Liver (tissue), 9 donors: ENCODE measurements around the gene PELI3. TPM values are rescaled to one million over a fixed set of nuclear protein-coding genes. Genes with fewer than 3 reads are reported as not detected.

ENCODE experiments used
- DNase-seq: peaks from one replicate; pipeline ENCODE4 v3.0.0-alpha.2; 2017; ENCODE audit warnings: low spot score
- H3K27ac ChIP-seq, 2 donors: one replicate each; pipeline ENCODE4 v1.7.0; 2013; ENCODE audit warnings: inconsistent platforms in 2 of 2, low read length in 2 of 2, control low read depth in 1 of 2, low read depth in 1 of 2, mild to moderate bottlenecking in 1 of 2
- H3K27me3 ChIP-seq, 4 donors: one replicate each; pipeline versions ENCODE4 v1.6.1 to v1.7.0; 2013; ENCODE audit warnings: low read length in 3 of 4, inconsistent platforms in 1 of 4, mild to moderate bottlenecking in 1 of 4, moderate library complexity in 1 of 4; ENCODE audit not compliant: control insufficient read depth in 4 of 4, insufficient read depth in 4 of 4
- H3K36me3 ChIP-seq, 4 donors: one replicate each; pipeline versions ENCODE4 v1.6.1 to v1.7.0; 2013; ENCODE audit warnings: low read length in 3 of 4, mild to moderate bottlenecking in 3 of 4, low read depth in 1 of 4, moderate library complexity in 1 of 4; ENCODE audit not compliant: control insufficient read depth in 4 of 4, insufficient read depth in 3 of 4
- H3K4me1 ChIP-seq, 4 donors: one replicate each; pipeline versions ENCODE4 v1.6.1 to v1.7.0; 2013; ENCODE audit warnings: low read length in 3 of 4, mild to moderate bottlenecking in 3 of 4, moderate library complexity in 1 of 4; ENCODE audit not compliant: control insufficient read depth in 4 of 4, insufficient read depth in 4 of 4
- H3K4me3 ChIP-seq, 3 donors: one replicate each; pipeline versions ENCODE4 v1.6.1 to v1.7.0; 2013; ENCODE audit warnings: low read length in 3 of 3, control low read depth in 1 of 3, low read depth in 1 of 3, mild to moderate bottlenecking in 1 of 3
- H3K9ac ChIP-seq, 2 donors: one replicate each; pipeline ENCODE4 v1.7.0; 2013; ENCODE audit warnings: low read length in 2 of 2, mild to moderate bottlenecking in 2 of 2, moderate library complexity in 2 of 2, control low read depth in 1 of 2, low read depth in 1 of 2
- H3K9me3 ChIP-seq, 4 donors: one replicate each; pipeline versions ENCODE4 v1.6.1 to v1.7.0; 2013; ENCODE audit warnings: low read length in 3 of 4; ENCODE audit not compliant: control insufficient read depth in 4 of 4
- EGR1 ChIP-seq, 2 donors: IDR thresholded peaks; 2 replicates each; pipeline ENCODE4 v1.6.1; 2016 to 2018; ENCODE audit warnings: antibody characterized with exemption in 2 of 2, low read depth in 2 of 2
- FOXA1 ChIP-seq: IDR thresholded peaks from 2 replicates; pipeline ENCODE4 v1.6.1; 2016; ENCODE audit warnings: antibody characterized with exemption
- FOXA2 ChIP-seq: IDR thresholded peaks from 2 replicates; pipeline ENCODE4 v1.6.1; 2016; ENCODE audit warnings: antibody characterized with exemption
- GABPA ChIP-seq, 2 donors: IDR thresholded peaks in 1 of 2; conservative IDR thresholded peaks in 1 of 2; 2 replicates each; pipeline ENCODE4 v1.6.1; 2016; ENCODE audit warnings: antibody characterized with exemption in 2 of 2, mild to moderate bottlenecking in 1 of 2, moderate library complexity in 1 of 2
- HNF4A ChIP-seq, 2 donors: conservative IDR thresholded peaks; 2 replicates each; pipeline ENCODE4 v1.6.1; 2016; ENCODE audit warnings: antibody characterized with exemption in 2 of 2, mild to moderate bottlenecking in 2 of 2
- HNF4G ChIP-seq: IDR thresholded peaks from 2 replicates; pipeline ENCODE4 v1.6.1; 2016; ENCODE audit warnings: antibody characterized with exemption
- JUND ChIP-seq, 2 donors: IDR thresholded peaks; 2 replicates each; pipeline ENCODE4 v1.6.1; 2016; ENCODE audit warnings: antibody characterized with exemption in 2 of 2
- NR2F2 ChIP-seq: IDR thresholded peaks from 2 replicates; pipeline ENCODE4 v1.6.1; 2016; ENCODE audit warnings: antibody characterized with exemption
- RAD21 ChIP-seq, 2 donors: IDR thresholded peaks; 2 replicates each; pipeline ENCODE4 v1.6.1; 2016; ENCODE audit warnings: antibody characterized with exemption in 2 of 2, mild to moderate bottlenecking in 2 of 2
- SP1 ChIP-seq: IDR thresholded peaks from 2 replicates; pipeline ENCODE4 v1.6.1; 2018; ENCODE audit warnings: antibody characterized with exemption, mild to moderate bottlenecking
- TAF1 ChIP-seq: conservative IDR thresholded peaks from 2 replicates; pipeline ENCODE4 v1.6.1; 2016; ENCODE audit warnings: antibody characterized with exemption, mild to moderate bottlenecking
- YY1 ChIP-seq: IDR thresholded peaks from 2 replicates; pipeline ENCODE4 v1.6.1; 2016; ENCODE audit warnings: antibody characterized with exemption, mild to moderate bottlenecking
- WGBS: extraction: QIAGEN DNeasy Blood & Tissue Kit; methylation state at CpG from one replicate; pipeline ENCODE4 v1.1.7; 2013; 5-methylcytosine and 5-hydroxymethylcytosine counted together
- polyA plus RNA-seq, 2 donors: library from polyadenylated mRNA; stranded (reverse) in 1 of 2; unstranded in 1 of 2; fragments of 200-250 nt in 1 of 2; fragments of >200 nt in 1 of 2; fragmentation: Nextera tagmentation in 1 of 2; extraction: Ambion mirVana in 1 of 2; gene quantifications; one replicate each; pipeline versions ENCODE4 v1.2.1 to v1.2.3, GENCODE V29; 2013 to 2015
- total RNA-seq, 2 donors: library from RNA; depleted of rRNA; stranded (reverse); fragments of >200 nt; gene quantifications; one replicate each; pipeline ENCODE4 v1.2.3, GENCODE V29; 2014
- TF ChIP-seq, protein P1 (sequence below): IDR thresholded peaks from 2 replicates; pipeline ENCODE4 v1.6.1; 2016; ENCODE audit warnings: antibody characterized with exemption, mild to moderate bottlenecking
- TF ChIP-seq, protein P2 (sequence below): IDR thresholded peaks from 2 replicates; pipeline ENCODE4 v1.6.1; 2016; ENCODE audit warnings: antibody characterized with exemption
- TF ChIP-seq, protein P3 (sequence below): IDR thresholded peaks from 2 replicates; pipeline ENCODE4 v1.6.1; 2016; ENCODE audit warnings: antibody characterized with exemption
- TF ChIP-seq, protein P4 (sequence below): IDR thresholded peaks from 2 replicates; pipeline ENCODE4 v1.6.1; 2016; ENCODE audit warnings: antibody characterized with exemption
- TF ChIP-seq, protein P5 (sequence below): fragments of 150-350 bp; IDR thresholded peaks from 2 replicates; pipeline ENCODE4 v1.5.1; 2017; ENCODE audit warnings: improper control_type of control experiment, low read depth, low read length; ENCODE audit not compliant: missing input control
- donor health status: healthy.
- donor health status: healthy.
- donor health status: healthy.
- donor health status: healthy.
- donor health status: healthy.

Gene PELI3
- total and polyA plus RNA-seq, 4 donors = 1.7 to 5.4 (median 2.1) TPM

DNA sequence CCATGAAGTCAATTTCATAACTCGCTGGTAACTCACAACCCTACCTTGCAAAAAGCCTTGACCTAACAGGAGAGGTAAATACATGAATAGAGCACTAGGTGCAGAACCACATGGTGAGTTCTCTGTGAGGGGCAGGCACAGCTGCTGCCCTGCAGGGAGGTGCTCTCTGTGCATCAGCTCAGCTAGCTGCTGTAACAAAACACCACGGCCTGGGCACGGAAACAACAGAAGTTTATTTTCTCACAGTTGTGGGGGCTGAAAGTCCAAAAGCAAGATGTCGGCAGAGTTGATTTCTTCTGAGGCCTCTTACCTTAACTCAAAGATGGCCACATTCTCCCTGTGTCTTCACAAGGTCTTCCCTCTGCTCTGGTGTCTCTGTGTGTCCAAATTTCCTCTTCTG lies 15.0 kb upstream of the PELI3 start:
- Histone ChIP-seq H3K9ac (no peak overlapping the region), H3K4me1 (no peaks in the 10 kb centered on the region), H3K4me3 (no peak overlapping the region), H3K36me3 (no peaks in the 10 kb centered on the region), H3K9me3 (no peaks in the 10 kb centered on the region), H3K27ac (no peak overlapping the region), H3K27me3 (peaks cover 0 to 2% (median 0%) of the 10 kb centered on the region in 4 donors)
- TF ChIP-seq RAD21 (IDR thresholded peaks at IDR 0.05) = no peak
- no peak for TF ChIP-seq GABPA (IDR thresholded peaks at IDR 0.05 in 1 of 2, conservative IDR thresholded peaks at IDR 0.05 in 1 of 2)
- TF ChIP-seq TAF1 = no peak
- TF ChIP-seq, protein P1, sequence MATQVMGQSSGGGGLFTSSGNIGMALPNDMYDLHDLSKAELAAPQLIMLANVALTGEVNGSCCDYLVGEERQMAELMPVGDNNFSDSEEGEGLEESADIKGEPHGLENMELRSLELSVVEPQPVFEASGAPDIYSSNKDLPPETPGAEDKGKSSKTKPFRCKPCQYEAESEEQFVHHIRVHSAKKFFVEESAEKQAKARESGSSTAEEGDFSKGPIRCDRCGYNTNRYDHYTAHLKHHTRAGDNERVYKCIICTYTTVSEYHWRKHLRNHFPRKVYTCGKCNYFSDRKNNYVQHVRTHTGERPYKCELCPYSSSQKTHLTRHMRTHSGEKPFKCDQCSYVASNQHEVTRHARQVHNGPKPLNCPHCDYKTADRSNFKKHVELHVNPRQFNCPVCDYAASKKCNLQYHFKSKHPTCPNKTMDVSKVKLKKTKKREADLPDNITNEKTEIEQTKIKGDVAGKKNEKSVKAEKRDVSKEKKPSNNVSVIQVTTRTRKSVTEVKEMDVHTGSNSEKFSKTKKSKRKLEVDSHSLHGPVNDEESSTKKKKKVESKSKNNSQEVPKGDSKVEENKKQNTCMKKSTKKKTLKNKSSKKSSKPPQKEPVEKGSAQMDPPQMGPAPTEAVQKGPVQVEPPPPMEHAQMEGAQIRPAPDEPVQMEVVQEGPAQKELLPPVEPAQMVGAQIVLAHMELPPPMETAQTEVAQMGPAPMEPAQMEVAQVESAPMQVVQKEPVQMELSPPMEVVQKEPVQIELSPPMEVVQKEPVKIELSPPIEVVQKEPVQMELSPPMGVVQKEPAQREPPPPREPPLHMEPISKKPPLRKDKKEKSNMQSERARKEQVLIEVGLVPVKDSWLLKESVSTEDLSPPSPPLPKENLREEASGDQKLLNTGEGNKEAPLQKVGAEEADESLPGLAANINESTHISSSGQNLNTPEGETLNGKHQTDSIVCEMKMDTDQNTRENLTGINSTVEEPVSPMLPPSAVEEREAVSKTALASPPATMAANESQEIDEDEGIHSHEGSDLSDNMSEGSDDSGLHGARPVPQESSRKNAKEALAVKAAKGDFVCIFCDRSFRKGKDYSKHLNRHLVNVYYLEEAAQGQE = no peak
- TF ChIP-seq, protein P2, sequence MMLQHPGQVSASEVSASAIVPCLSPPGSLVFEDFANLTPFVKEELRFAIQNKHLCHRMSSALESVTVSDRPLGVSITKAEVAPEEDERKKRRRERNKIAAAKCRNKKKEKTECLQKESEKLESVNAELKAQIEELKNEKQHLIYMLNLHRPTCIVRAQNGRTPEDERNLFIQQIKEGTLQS = no peak
- TF ChIP-seq, protein P3, sequence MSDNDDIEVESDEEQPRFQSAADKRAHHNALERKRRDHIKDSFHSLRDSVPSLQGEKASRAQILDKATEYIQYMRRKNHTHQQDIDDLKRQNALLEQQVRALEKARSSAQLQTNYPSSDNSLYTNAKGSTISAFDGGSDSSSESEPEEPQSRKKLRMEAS = no peak
- TF ChIP-seq, protein P4, sequence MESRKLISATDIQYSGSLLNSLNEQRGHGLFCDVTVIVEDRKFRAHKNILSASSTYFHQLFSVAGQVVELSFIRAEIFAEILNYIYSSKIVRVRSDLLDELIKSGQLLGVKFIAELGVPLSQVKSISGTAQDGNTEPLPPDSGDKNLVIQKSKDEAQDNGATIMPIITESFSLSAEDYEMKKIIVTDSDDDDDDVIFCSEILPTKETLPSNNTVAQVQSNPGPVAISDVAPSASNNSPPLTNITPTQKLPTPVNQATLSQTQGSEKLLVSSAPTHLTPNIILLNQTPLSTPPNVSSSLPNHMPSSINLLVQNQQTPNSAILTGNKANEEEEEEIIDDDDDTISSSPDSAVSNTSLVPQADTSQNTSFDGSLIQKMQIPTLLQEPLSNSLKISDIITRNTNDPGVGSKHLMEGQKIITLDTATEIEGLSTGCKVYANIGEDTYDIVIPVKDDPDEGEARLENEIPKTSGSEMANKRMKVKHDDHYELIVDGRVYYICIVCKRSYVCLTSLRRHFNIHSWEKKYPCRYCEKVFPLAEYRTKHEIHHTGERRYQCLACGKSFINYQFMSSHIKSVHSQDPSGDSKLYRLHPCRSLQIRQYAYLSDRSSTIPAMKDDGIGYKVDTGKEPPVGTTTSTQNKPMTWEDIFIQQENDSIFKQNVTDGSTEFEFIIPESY = no peak
- DNase-seq = no peak
- 78% methylated on average over 4 of the region's 4 CpGs for WGBS

DNA sequence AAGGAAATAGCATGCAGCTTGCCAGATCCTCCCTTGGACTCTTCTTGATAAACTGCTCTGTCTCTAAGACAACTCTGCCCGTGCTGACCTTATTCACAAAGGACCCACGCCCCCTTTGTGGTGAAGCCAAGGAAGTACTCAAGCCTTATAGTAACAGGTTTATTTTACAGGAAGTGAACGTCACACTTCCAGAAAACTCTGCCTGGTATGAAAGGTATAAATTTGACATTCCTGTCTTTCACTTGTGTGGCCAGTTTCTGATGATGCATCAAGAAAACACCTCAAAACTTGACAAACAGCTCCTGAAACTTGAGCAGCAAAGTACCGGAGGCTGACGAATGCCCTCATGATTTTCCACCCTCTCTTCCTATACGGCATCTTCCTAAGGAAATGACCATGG lies 12.5 kb upstream of the PELI3 start:
- TF ChIP-seq, protein P5, sequence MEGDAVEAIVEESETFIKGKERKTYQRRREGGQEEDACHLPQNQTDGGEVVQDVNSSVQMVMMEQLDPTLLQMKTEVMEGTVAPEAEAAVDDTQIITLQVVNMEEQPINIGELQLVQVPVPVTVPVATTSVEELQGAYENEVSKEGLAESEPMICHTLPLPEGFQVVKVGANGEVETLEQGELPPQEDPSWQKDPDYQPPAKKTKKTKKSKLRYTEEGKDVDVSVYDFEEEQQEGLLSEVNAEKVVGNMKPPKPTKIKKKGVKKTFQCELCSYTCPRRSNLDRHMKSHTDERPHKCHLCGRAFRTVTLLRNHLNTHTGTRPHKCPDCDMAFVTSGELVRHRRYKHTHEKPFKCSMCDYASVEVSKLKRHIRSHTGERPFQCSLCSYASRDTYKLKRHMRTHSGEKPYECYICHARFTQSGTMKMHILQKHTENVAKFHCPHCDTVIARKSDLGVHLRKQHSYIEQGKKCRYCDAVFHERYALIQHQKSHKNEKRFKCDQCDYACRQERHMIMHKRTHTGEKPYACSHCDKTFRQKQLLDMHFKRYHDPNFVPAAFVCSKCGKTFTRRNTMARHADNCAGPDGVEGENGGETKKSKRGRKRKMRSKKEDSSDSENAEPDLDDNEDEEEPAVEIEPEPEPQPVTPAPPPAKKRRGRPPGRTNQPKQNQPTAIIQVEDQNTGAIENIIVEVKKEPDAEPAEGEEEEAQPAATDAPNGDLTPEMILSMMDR = no peak
- TF ChIP-seq FOXA2 (no peak), HNF4G (no peak), RAD21 (IDR thresholded peaks at IDR 0.05) (no peak), GABPA (IDR thresholded peaks at IDR 0.05 in 1 of 2, conservative IDR thresholded peaks at IDR 0.05 in 1 of 2) (no peak), SP1 (no peak), TAF1 (no peak), HNF4A (conservative IDR thresholded peaks at IDR 0.05) (no peak), YY1 (no peak), NR2F2 (no peak), JUND (IDR thresholded peaks at IDR 0.05) (no peak), FOXA1 (no peak), EGR1 (IDR thresholded peaks at IDR 0.05; ENCODE audit: low read depth in 2 of 2) (no peak)
- TF ChIP-seq, protein P1 = no peak
- TF ChIP-seq, protein P4 = no peak
- TF ChIP-seq, protein P3 = no peak
- TF ChIP-seq, protein P2 = no peak
- Histone ChIP-seq H3K4me1 (no peaks in the 10 kb centered on the region), H3K9ac (no peak overlapping the region), H3K27me3 (peaks cover 0 to 2% (median 0%) of the 10 kb centered on the region in 4 donors), H3K27ac (no peak overlapping the region), H3K4me3 (no peak overlapping the region), H3K36me3 (no peaks in the 10 kb centered on the region), H3K9me3 (no peaks in the 10 kb centered on the region)
- no peak for DNase-seq
- 43% methylated on average over 6 of the region's 6 CpGs for WGBS
